ENCODE measurements around the gene ATP6V0A4. TPM values are rescaled to one million over a fixed set of nuclear protein-coding genes. Genes with fewer than 3 reads are reported as not detected.

The ATP6V0A4 gene
- total RNA-seq, 6 experiments from 2014 or later, result not detected

GRCh38 chr7:138750473-138750872 is 47.5 kb downstream of the ATP6V0A4 start:
- no peak overlapping the region for H3K4me3 ChIP-seq
- H3K27ac ChIP-seq, result no peak overlapping the region
- intact Hi-C loops (cut with DNase I), result no loop called here
- WGBS (ENCODE audit: insufficient coverage, low coverage, low lambda C conversion rate, missing lambda C conversion rate), result 92% methylated on average over 4 of the region's 15 CpGs
- no peaks in the 10 kb centered on the region for H3K36me3 ChIP-seq
- DNase-seq (no peak), ATAC-seq (no peak)
- H3K9me3 ChIP-seq, result no peaks in the 10 kb centered on the region
- no peaks in the 10 kb centered on the region for H3K27me3 ChIP-seq
- TF ChIP-seq CTCF (IDR thresholded peaks at IDR 0.05), result no peak
- no peak for TF ChIP-seq POLR2A (IDR thresholded peaks at IDR 0.05)
- peaks cover 0 to 7% (median 0%) of the 10 kb centered on the region in 4 donors for H3K4me1 ChIP-seq

GRCh38 chr7:138749960-138750359 is 48.0 kb downstream of the ATP6V0A4 start:
- no peak for DNase-seq
- peaks cover 0 to 7% (median 0%) of the 10 kb centered on the region in 4 donors for H3K4me1 ChIP-seq
- H3K27me3 ChIP-seq, result no peaks in the 10 kb centered on the region
- H3K4me3 ChIP-seq, result no peak overlapping the region
- WGBS (ENCODE audit: insufficient coverage, low coverage, low lambda C conversion rate, missing lambda C conversion rate), result 49% methylated on average over 3 of the region's 3 CpGs
- H3K9me3 ChIP-seq, result no peaks in the 10 kb centered on the region
- intact Hi-C loops (cut with DNase I), result no loop called here
- no peak overlapping the region for H3K27ac ChIP-seq
- H3K36me3 ChIP-seq, result no peaks in the 10 kb centered on the region
- no peak for TF ChIP-seq POLR2A (IDR thresholded peaks at IDR 0.05)
- no peak for TF ChIP-seq CTCF (IDR thresholded peaks at IDR 0.05)
- ATAC-seq, result no peak

- no peak for TF ChIP-seq POLR2A (IDR thresholded peaks at IDR 0.05)
- TF ChIP-seq CTCF (IDR thresholded peaks at IDR 0.05), result no peak
- H3K36me3 ChIP-seq, result no peaks in the 10 kb centered on the region
- no peak overlapping the region for H3K4me3 ChIP-seq
- DNase-seq (no peak), ATAC-seq (no peak)
- intact Hi-C loops (cut with DNase I), result no loop called here
- H3K9me3 ChIP-seq, result no peaks in the 10 kb centered on the region
- H3K27me3 ChIP-seq, result no peaks in the 10 kb centered on the region
- WGBS (ENCODE audit: insufficient coverage, low coverage, low lambda C conversion rate, missing lambda C conversion rate), result 86% methylated on average over 5 of the region's 6 CpGs
- peaks cover 0 to 7% (median 0%) of the 10 kb centered on the region in 4 donors for H3K4me1 ChIP-seq
- H3K27ac ChIP-seq, result no peak overlapping the region
Measured at GRCh38 chr7:138748666-138749065, 49.3 kb downstream of the ATP6V0A4 start.

- Histone ChIP-seq H3K4me1 (no peaks in the 10 kb centered on the region), H3K4me3 (no peak overlapping the region), H3K36me3 (no peaks in the 10 kb centered on the region), H3K27me3 (no peaks in the 10 kb centered on the region), H3K9me3 (no peaks in the 10 kb centered on the region), H3K27ac (no peak overlapping the region)
- no peak for TF ChIP-seq CTCF (IDR thresholded peaks at IDR 0.05)
- no peak for TF ChIP-seq POLR2A (IDR thresholded peaks at IDR 0.05)
- no peak for ATAC-seq
- 92% methylated on average over 4 of the region's 4 CpGs for WGBS (ENCODE audit: insufficient coverage, low coverage, low lambda C conversion rate, missing lambda C conversion rate)
- intact Hi-C loops (cut with DNase I), result no loop called here
- DNase-seq, result no peak
Measured at GRCh38 chr7:138746073-138746472, 51.9 kb downstream of the ATP6V0A4 start.

- Histone ChIP-seq H3K27me3 (no peaks in the 10 kb centered on the region), H3K9me3 (no peaks in the 10 kb centered on the region), H3K4me3 (no peak overlapping the region), H3K36me3 (no peaks in the 10 kb centered on the region), H3K27ac (no peak overlapping the region), H3K4me1 (no peaks in the 10 kb centered on the region)
- intact Hi-C loops (cut with DNase I), result no loop called here
- no peak for TF ChIP-seq CTCF (IDR thresholded peaks at IDR 0.05)
- no peak for TF ChIP-seq POLR2A (IDR thresholded peaks at IDR 0.05)
- ATAC-seq, result no peak
- WGBS (ENCODE audit: insufficient coverage, low coverage, low lambda C conversion rate, missing lambda C conversion rate), result 85% methylated on average over 4 of the region's 7 CpGs
- DNase-seq, result no peak
Measured at GRCh38 chr7:138745189-138745588, 52.8 kb downstream of the ATP6V0A4 start.
